VCaP (cell line): ENCODE results near the gene MOGAT2.

ENCODE experiments used
- H3K27ac ChIP-seq: fragments of 450-650 bp; 2 replicates; pipeline ENCODE4 v1.5.1; 2017
- CTCF ChIP-seq: fragments of 450-650 bp; conservative IDR thresholded peaks from 2 replicates; pipeline ENCODE4 v1.5.1; 2017; ENCODE audit warnings: mild to moderate bottlenecking, moderate library complexity

Gene MOGAT2

GRCh38 chr11:75780888-75781287 is 63.2 kb downstream of the MOGAT2 start:
- H3K27ac ChIP-seq = no peak overlapping the region
- TF ChIP-seq CTCF = no peak

- TF ChIP-seq CTCF = no peak
- H3K27ac ChIP-seq = no peak overlapping the region
Measured at GRCh38 chr11:75781296-75781695, 63.7 kb downstream of the MOGAT2 start.

GRCh38 chr11:75781831-75782230 is 64.2 kb downstream of the MOGAT2 start:
- no peak for TF ChIP-seq CTCF

More at GRCh38 chr11:75781831-75782230, 64.2 kb downstream of the MOGAT2 start:
- H3K27ac ChIP-seq = no peak overlapping the region
